Liver (tissue), 3 donors: ENCODE measurements around the gene MROH8.
"Not testable (repeated sequence)": the region's sequence is repeated elsewhere in the genome, so short reads cannot be mapped to it uniquely, and the experiment has no call there.

Experiments used
- CTCF ChIP-seq: fragments of 150-350 bp; IDR thresholded peaks from 2 replicates; pipeline ENCODE4 v1.5.1; 2017; ENCODE audit warnings: improper control_type of control experiment, low read depth, low read length; ENCODE audit not compliant: missing input control
- EGR1 ChIP-seq, 2 donors: IDR thresholded peaks; 2 replicates each; pipeline ENCODE4 v1.6.1; 2016 to 2018; ENCODE audit warnings: antibody characterized with exemption in 2 of 2, low read depth in 2 of 2
- GABPA ChIP-seq, 2 donors: IDR thresholded peaks in 1 of 2; conservative IDR thresholded peaks in 1 of 2; 2 replicates each; pipeline ENCODE4 v1.6.1; 2016; ENCODE audit warnings: antibody characterized with exemption in 2 of 2, mild to moderate bottlenecking in 1 of 2, moderate library complexity in 1 of 2
- JUND ChIP-seq, 2 donors: IDR thresholded peaks; 2 replicates each; pipeline ENCODE4 v1.6.1; 2016; ENCODE audit warnings: antibody characterized with exemption in 2 of 2
- NR2F2 ChIP-seq: IDR thresholded peaks from 2 replicates; pipeline ENCODE4 v1.6.1; 2016; ENCODE audit warnings: antibody characterized with exemption
- RAD21 ChIP-seq, 2 donors: IDR thresholded peaks; 2 replicates each; pipeline ENCODE4 v1.6.1; 2016; ENCODE audit warnings: antibody characterized with exemption in 2 of 2, mild to moderate bottlenecking in 2 of 2
- REST ChIP-seq: IDR thresholded peaks from 2 replicates; pipeline ENCODE4 v1.6.1; 2016; ENCODE audit warnings: antibody characterized with exemption, mild to moderate bottlenecking
- SP1 ChIP-seq: IDR thresholded peaks from 2 replicates; pipeline ENCODE4 v1.6.1; 2018; ENCODE audit warnings: antibody characterized with exemption, mild to moderate bottlenecking
- TAF1 ChIP-seq: conservative IDR thresholded peaks from 2 replicates; pipeline ENCODE4 v1.6.1; 2016; ENCODE audit warnings: antibody characterized with exemption, mild to moderate bottlenecking
- TF ChIP-seq, protein P1 (sequence below): IDR thresholded peaks from 2 replicates; pipeline ENCODE4 v1.6.1; 2016; ENCODE audit warnings: antibody characterized with exemption
- TF ChIP-seq, protein P2 (sequence below): IDR thresholded peaks from 2 replicates; pipeline ENCODE4 v1.6.1; 2016; ENCODE audit warnings: antibody characterized with exemption
- TF ChIP-seq, protein P3 (sequence below): IDR thresholded peaks from 2 replicates; pipeline ENCODE4 v1.6.1; 2016; ENCODE audit warnings: antibody characterized with exemption
- donor health status: healthy.
- donor health status: healthy.

DNA sequence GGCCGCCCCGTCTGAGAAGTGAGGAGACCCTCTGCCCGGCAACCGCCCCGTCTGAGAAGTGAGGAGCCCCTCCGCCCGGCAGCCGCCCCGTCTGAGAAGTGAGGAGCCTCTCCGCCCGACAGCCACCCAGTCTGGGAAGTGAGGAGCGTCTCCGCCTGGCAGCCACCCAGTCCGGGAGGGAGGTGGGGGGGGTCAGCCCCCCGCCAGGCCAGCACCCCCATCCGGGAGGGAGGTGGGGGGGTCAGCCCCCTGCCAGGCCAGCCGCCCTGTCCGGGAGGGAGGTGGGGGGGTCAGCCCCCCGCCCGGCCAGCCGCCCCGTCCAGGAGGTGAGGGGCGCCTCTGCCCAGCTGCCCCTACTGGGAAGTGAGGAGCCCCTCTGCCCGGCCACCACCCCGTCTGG lies 109.8 kb downstream of the MROH8 start:
- TF ChIP-seq CTCF; RAD21 (IDR thresholded peaks at IDR 0.05); REST; NR2F2; GABPA (IDR thresholded peaks at IDR 0.05 in 1 of 2, conservative IDR thresholded peaks at IDR 0.05 in 1 of 2); SP1; EGR1 (IDR thresholded peaks at IDR 0.05; ENCODE audit: low read depth in 2 of 2); TAF1; JUND (IDR thresholded peaks at IDR 0.05): not testable (repeated sequence)
- TF ChIP-seq, protein P1, sequence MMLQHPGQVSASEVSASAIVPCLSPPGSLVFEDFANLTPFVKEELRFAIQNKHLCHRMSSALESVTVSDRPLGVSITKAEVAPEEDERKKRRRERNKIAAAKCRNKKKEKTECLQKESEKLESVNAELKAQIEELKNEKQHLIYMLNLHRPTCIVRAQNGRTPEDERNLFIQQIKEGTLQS, result not testable (repeated sequence)
- TF ChIP-seq, protein P2, sequence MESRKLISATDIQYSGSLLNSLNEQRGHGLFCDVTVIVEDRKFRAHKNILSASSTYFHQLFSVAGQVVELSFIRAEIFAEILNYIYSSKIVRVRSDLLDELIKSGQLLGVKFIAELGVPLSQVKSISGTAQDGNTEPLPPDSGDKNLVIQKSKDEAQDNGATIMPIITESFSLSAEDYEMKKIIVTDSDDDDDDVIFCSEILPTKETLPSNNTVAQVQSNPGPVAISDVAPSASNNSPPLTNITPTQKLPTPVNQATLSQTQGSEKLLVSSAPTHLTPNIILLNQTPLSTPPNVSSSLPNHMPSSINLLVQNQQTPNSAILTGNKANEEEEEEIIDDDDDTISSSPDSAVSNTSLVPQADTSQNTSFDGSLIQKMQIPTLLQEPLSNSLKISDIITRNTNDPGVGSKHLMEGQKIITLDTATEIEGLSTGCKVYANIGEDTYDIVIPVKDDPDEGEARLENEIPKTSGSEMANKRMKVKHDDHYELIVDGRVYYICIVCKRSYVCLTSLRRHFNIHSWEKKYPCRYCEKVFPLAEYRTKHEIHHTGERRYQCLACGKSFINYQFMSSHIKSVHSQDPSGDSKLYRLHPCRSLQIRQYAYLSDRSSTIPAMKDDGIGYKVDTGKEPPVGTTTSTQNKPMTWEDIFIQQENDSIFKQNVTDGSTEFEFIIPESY, result not testable (repeated sequence)
- TF ChIP-seq, protein P3, sequence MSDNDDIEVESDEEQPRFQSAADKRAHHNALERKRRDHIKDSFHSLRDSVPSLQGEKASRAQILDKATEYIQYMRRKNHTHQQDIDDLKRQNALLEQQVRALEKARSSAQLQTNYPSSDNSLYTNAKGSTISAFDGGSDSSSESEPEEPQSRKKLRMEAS, result not testable (repeated sequence)
